BJ (cell line): Measurements from ENCODE around the gene NDUFB10. TPM values are rescaled to one million over a fixed set of nuclear protein-coding genes. Genes with fewer than 3 reads are reported as not detected.

Experiments used
- CTCF ChIA-PET: fragments of 350-600 bp; formaldehyde crosslinking; extraction: SDS; loops from one replicate; lab custom pipeline; 2021; ENCODE audit warnings: antibody characterized with exemption, inconsistent platforms; lab: Yijun Ruan, JAX
- POLR2A ChIA-PET: fragments of 300-600 bp; sonication (Branson Sonifier 250); formaldehyde crosslinking; extraction: SDS; loops from one replicate; lab custom pipeline; 2021; ENCODE audit warnings: antibody characterized with exemption; lab: Charles Lee
- DNase-seq: peaks from one replicate; pipeline ENCODE4 v3.0.0-alpha.2; 2011; ENCODE audit warnings: low read depth
- H3K27me3 ChIP-seq: 2 replicates; pipeline ENCODE4 v1.6.0; 2011; ENCODE audit warnings: low read length; ENCODE audit not compliant: control insufficient read depth, insufficient read depth
- H3K36me3 ChIP-seq: 2 replicates; pipeline ENCODE4 v1.5.1; 2011; ENCODE audit warnings: low read length; ENCODE audit not compliant: control insufficient read depth, insufficient read depth
- H3K4me3 ChIP-seq: 2 replicates; pipeline ENCODE4 v1.5.1; 2011; ENCODE audit warnings: low read depth, mild to moderate bottlenecking, control low read depth, low read length
- polyA plus RNA-seq: library from polyadenylated mRNA; depleted of rRNA; stranded (reverse); fragments of >200 nt; gene quantifications from 2 replicates; pipeline ENCODE4 v1.2.3, GENCODE V29; 2011; rRNA removed
- small RNA-seq: library from RNA; depleted of rRNA; stranded (forward); fragments of <200 nt; gene quantifications from one replicate; pipeline ENCODE3, GENCODE V24; 2012; ENCODE audit warnings: low replicate concordance, low read depth; ENCODE audit not compliant: insufficient read length
- TF ChIP-seq, protein P1 (sequence below): IDR thresholded peaks from 2 replicates; pipeline ENCODE4 v1.5.1; 2011; ENCODE audit warnings: low read depth, mild to moderate bottlenecking, control low read depth, inconsistent platforms, low read length, moderate library complexity; ENCODE audit not compliant: insufficient read depth

Gene NDUFB10
- polyA plus RNA-seq, 1 experiment: 183 TPM

DNA sequence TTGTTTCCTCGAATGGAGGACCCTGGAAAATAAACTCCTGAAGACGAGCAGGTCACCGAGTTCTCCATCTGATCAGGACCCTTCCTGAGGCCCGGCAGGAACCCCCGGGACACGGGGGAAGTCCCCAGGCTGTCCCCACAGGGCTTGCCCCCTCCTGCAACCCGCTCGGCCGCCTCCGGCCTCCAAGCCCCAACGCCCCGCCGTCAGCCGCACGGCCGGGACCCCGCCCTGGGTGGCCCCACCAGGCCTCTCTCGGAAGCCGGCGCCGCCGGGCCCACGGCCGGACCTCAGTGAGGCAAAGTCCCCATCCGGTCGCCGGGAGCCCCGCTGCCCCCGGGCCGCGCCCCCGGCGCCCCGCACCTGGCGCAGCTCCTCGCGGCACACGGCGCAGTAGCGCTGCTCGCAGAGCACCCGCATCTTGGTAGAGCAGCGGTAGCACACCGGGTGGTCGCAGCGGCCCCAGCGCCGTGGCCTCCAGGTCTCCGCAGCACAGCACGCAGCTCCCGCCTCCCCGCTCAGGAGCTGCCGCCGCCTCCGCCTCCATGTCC is 49.9 kb downstream of the NDUFB10 start:
- Histone ChIP-seq H3K36me3 (peaks cover 12% of the 10 kb centered on the region), H3K4me3 (peak overlapping the region; percentile 77), H3K27me3 (no peaks in the 10 kb centered on the region)
- ChIA-PET CTCF (interaction anchor here (0.7 to 3.8 kb wide), 2 partner anchors 14 to 131 kb away, joined by 4 to 20 read pairs; no protein-coding TSS in a partner anchor), POLR2A (interaction anchor here (2.1 kb wide), 1 partner anchor 146 kb away, joined by 7 read pairs; the partner anchor contains the start of gene TRAF7)
- no peak for DNase-seq
- TF ChIP-seq, protein P1, sequence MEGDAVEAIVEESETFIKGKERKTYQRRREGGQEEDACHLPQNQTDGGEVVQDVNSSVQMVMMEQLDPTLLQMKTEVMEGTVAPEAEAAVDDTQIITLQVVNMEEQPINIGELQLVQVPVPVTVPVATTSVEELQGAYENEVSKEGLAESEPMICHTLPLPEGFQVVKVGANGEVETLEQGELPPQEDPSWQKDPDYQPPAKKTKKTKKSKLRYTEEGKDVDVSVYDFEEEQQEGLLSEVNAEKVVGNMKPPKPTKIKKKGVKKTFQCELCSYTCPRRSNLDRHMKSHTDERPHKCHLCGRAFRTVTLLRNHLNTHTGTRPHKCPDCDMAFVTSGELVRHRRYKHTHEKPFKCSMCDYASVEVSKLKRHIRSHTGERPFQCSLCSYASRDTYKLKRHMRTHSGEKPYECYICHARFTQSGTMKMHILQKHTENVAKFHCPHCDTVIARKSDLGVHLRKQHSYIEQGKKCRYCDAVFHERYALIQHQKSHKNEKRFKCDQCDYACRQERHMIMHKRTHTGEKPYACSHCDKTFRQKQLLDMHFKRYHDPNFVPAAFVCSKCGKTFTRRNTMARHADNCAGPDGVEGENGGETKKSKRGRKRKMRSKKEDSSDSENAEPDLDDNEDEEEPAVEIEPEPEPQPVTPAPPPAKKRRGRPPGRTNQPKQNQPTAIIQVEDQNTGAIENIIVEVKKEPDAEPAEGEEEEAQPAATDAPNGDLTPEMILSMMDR: no peak

DNA sequence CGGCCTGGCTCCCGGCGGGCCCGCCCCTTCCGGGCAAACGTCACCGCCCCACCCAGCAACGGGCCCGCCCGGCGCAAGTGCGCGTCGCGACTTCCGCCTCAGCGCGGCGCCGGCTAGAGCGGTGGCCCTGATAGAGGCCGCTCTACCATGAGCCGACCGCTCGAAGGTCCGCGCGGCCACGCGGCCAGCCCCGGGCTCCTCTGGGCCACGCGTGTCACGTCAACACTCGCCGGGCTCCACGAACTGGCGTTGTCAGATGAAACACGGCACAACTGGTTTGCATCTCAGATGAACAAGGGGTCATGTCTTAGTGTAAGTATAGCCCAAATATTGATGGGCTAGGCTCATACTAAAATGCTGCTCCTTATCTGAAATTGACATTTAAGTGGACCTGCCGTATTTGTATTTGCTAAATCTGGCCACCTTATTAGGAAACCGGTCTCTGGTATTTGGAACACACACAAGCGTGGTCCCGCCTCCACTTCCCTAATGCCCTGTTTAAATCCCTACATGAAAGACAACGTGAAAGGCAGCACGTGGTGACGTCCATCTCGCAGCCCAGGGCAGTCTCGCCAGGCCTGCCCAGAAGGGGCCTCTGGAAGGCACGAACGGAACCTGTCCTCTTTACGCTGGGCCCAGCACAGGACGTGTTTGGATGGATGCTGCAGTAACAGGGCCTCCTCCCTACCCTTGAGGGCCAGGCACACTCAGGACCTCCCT is 50.6 kb downstream of the NDUFB10 start, which contains the start of gene ZNF598:
Gene ZNF598, minus strand, starts transcription at position 31 of the 720 bp plus-strand sequence.
- H3K4me3 ChIP-seq: peak within 1 kb of the TSS; percentile 77
- POLR2A ChIA-PET: no interaction called here
- TF ChIP-seq, protein P1: no peak
- H3K36me3 ChIP-seq: peaks cover 9% of the 10 kb centered on the region
- CTCF ChIA-PET: interaction anchor here (2.8 kb wide), 1 partner anchor 13 kb away, joined by 10 read pairs; no protein-coding TSS in a partner anchor
- no peak for DNase-seq
- H3K27me3 ChIP-seq: no peaks in the 10 kb centered on the region

Small RNA genes within 50 kb of the gene (small RNA-seq; reads per million reads assigned to genes)
- gene AC005363.2: not detected
- not detected for gene SNORA10
- gene SNORA64: not detected

Other genes starting within 250 kb of the NDUFB10 start
- 20.3 and 34.3 TPM in 2 replicates for gene NME3, start 188.0 kb upstream of the NDUFB10 start, polyA plus RNA-seq
- gene EME2, start 186.7 kb upstream of the NDUFB10 start, polyA plus RNA-seq: 2.9 and 4.0 TPM in 2 replicates
- 64.2 and 69.6 TPM in 2 replicates for gene MRPS34, start 186.4 kb upstream of the NDUFB10 start, polyA plus RNA-seq
- 15.0 and 36.5 TPM in 2 replicates for gene SPSB3, start 177.0 kb upstream of the NDUFB10 start, polyA plus RNA-seq
- gene NUBP2, start 176.6 kb upstream of the NDUFB10 start, polyA plus RNA-seq: 27.9 and 38.0 TPM in 2 replicates
- gene IGFALS, start 165.8 kb upstream of the NDUFB10 start, polyA plus RNA-seq: not detected in 2 replicates
- gene HAGH, start 132.7 kb upstream of the NDUFB10 start, polyA plus RNA-seq: 32.2 and 51.6 TPM in 2 replicates
- 52.5 and 53.1 TPM in 2 replicates for gene FAHD1, start 132.3 kb upstream of the NDUFB10 start, polyA plus RNA-seq
- gene MEIOB, start 87.4 kb upstream of the NDUFB10 start, polyA plus RNA-seq: 0.25 and 0.28 TPM in 2 replicates
- not detected in 2 replicates for gene HS3ST6, start 41.1 kb upstream of the NDUFB10 start, polyA plus RNA-seq
- gene MSRB1, start 16.3 kb upstream of the NDUFB10 start, polyA plus RNA-seq: 44.4 and 61.9 TPM in 2 replicates
- not detected in 2 replicates for gene RPL3L, start 4.8 kb upstream of the NDUFB10 start, polyA plus RNA-seq
- 3,098 and 4,041 TPM in 2 replicates for gene RPS2, start 5.3 kb downstream of the NDUFB10 start, polyA plus RNA-seq
- not detected in 2 replicates for gene RNF151, start 7.3 kb downstream of the NDUFB10 start, polyA plus RNA-seq
- 16.5 and 33.1 TPM in 2 replicates for gene TBL3, start 12.5 kb downstream of the NDUFB10 start, polyA plus RNA-seq
- gene NOXO1, start 21.9 kb downstream of the NDUFB10 start, polyA plus RNA-seq: 0.17 TPM in 1 of 2 replicates, not detected in the other
- gene GFER, start 24.7 kb downstream of the NDUFB10 start, polyA plus RNA-seq: 14.6 and 19.8 TPM in 2 replicates
- gene SYNGR3, start 30.4 kb downstream of the NDUFB10 start, polyA plus RNA-seq: 2.5 and 3.3 TPM in 2 replicates
- gene ZNF598, start 50.3 kb downstream of the NDUFB10 start, polyA plus RNA-seq: 14.4 and 23.0 TPM in 2 replicates
- 0.26 and 0.33 TPM in 2 replicates for gene NPW, start 60.2 kb downstream of the NDUFB10 start, polyA plus RNA-seq
- 62.1 and 107 TPM in 2 replicates for gene NHERF2, start 67.4 kb downstream of the NDUFB10 start, polyA plus RNA-seq
- gene NTHL1, start 88.3 kb downstream of the NDUFB10 start, polyA plus RNA-seq: 14.6 and 21.0 TPM in 2 replicates
- 30.5 and 66.3 TPM in 2 replicates for gene TSC2, start 88.4 kb downstream of the NDUFB10 start, polyA plus RNA-seq
- 40.1 and 76.1 TPM in 2 replicates for gene PKD1, start 176.4 kb downstream of the NDUFB10 start, polyA plus RNA-seq
- 0.36 and 0.67 TPM in 2 replicates for gene RAB26, start 189.1 kb downstream of the NDUFB10 start, polyA plus RNA-seq
- 37.0 and 68.1 TPM in 2 replicates for gene TRAF7, start 196.2 kb downstream of the NDUFB10 start, polyA plus RNA-seq
- gene CASKIN1, start 237.1 kb downstream of the NDUFB10 start, polyA plus RNA-seq: 0.01 and 0.02 TPM in 2 replicates
- 40.0 and 62.7 TPM in 2 replicates for gene MLST8, start 245.9 kb downstream of the NDUFB10 start, polyA plus RNA-seq